Nephron progenitor cell (in vitro differentiated cells): ENCODE data around the gene GNAI3.
A peak's percentile ranks its signal among the peaks of the same experiment; 100 is the strongest.

Experiments
- DNase-seq: peaks from one replicate; pipeline ENCODE4 v3.0.0; 2021
- H3K27ac Mint-ChIP-seq: 2 replicates; pipeline ENCODE4 v1.8.0; 2021; ENCODE audit warnings: mild to moderate bottlenecking, moderate library complexity, mixed read lengths
- H3K27me3 Mint-ChIP-seq: 2 replicates; pipeline ENCODE4 v1.8.0; 2021; ENCODE audit warnings: mild to moderate bottlenecking, low read depth, mixed read lengths; ENCODE audit not compliant: poor library complexity
- H3K36me3 Mint-ChIP-seq: 2 replicates; pipeline ENCODE4 v1.8.0; 2021; ENCODE audit warnings: low read depth, mixed read lengths
- H3K4me1 Mint-ChIP-seq: 2 replicates; pipeline ENCODE4 v1.8.0; 2021; ENCODE audit warnings: mixed read lengths
- H3K4me3 Mint-ChIP-seq: 2 replicates; pipeline ENCODE4 v1.8.0; 2021; ENCODE audit warnings: mild to moderate bottlenecking, moderate library complexity, mixed read lengths
- H3K9me3 Mint-ChIP-seq: 2 replicates; pipeline ENCODE4 v1.8.0; 2021; ENCODE audit warnings: mild to moderate bottlenecking, moderate library complexity, mixed read lengths
- CTCF ChIP-seq: fragments of 200-600 bp; sonication (generic); IDR thresholded peaks from 2 replicates; pipeline ENCODE4 v1.5.0; 2021; ENCODE audit warnings: antibody characterized with exemption

The GNAI3 gene

DNA sequence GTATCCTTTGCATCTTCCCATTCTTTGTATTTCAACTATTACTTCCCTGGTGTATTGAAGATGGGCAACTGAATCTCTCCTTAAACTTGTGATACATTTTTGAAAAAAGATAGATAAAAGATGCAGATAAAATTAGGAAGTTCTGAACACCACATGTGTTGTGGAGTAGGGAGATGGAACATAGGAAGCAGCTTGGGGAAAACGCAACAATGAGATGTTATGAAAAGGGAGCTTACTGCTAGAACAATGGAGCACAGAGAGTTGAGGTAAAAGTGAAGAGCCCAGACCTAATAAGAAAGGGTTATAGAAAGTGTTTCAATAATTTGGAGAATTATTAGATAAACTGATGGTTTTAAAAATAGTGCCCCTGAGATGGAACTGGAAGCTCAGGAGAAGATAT is 20.9 kb downstream of the GNAI3 start:
- Mint-ChIP-seq H3K27me3 (peaks cover 2% of the 10 kb centered on the region), H3K36me3 (no peaks in the 10 kb centered on the region), H3K27ac (no peak overlapping the region), H3K9me3 (no peaks in the 10 kb centered on the region), H3K4me1 (peaks cover 3% of the 10 kb centered on the region), H3K4me3 (no peak overlapping the region)
- DNase-seq = no peak
- TF ChIP-seq CTCF = no peak

DNA sequence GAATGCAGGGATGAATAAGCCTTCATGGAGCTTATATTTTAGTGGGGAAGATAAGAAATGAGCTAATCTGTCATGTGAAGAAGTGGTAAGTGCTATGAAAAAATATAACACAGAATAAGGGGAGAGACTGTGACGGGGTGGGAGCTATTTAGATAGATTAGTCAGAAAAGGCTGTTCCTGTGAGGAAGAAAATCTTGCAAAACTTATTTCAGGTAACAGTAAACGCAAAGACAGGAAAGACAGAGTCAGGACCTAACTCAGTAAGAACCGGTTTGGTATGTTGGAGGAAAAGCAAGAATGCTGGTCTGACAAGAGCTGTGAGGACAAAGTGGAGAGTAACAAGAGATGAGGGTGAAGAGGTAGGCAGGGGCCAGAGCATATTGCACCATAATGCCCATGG is 22.0 kb downstream of the GNAI3 start:
- H3K4me1 Mint-ChIP-seq = no peaks in the 10 kb centered on the region
- H3K4me3 Mint-ChIP-seq = no peak overlapping the region
- no peaks in the 10 kb centered on the region for H3K9me3 Mint-ChIP-seq
- peaks cover 2% of the 10 kb centered on the region for H3K27me3 Mint-ChIP-seq
- TF ChIP-seq CTCF = no peak
- H3K27ac Mint-ChIP-seq = no peak overlapping the region
- peaks cover 10% of the 10 kb centered on the region for H3K36me3 Mint-ChIP-seq
- no peak for DNase-seq

GRCh38 chr1:109573785-109574184 is 25.4 kb downstream of the GNAI3 start:
- Mint-ChIP-seq H3K4me1 (no peaks in the 10 kb centered on the region), H3K36me3 (peaks cover 35% of the 10 kb centered on the region), H3K4me3 (no peak overlapping the region), H3K27ac (no peak overlapping the region), H3K9me3 (no peaks in the 10 kb centered on the region), H3K27me3 (no peaks in the 10 kb centered on the region)
- no peak for TF ChIP-seq CTCF
- no peak for DNase-seq

- H3K4me1 Mint-ChIP-seq = no peaks in the 10 kb centered on the region
- no peak for TF ChIP-seq CTCF
- no peaks in the 10 kb centered on the region for H3K9me3 Mint-ChIP-seq
- H3K27me3 Mint-ChIP-seq = no peaks in the 10 kb centered on the region
- no peak overlapping the region for H3K4me3 Mint-ChIP-seq
- peak overlapping the region; percentile 7 for H3K27ac Mint-ChIP-seq
- no peak for DNase-seq
- peaks cover 70% of the 10 kb centered on the region for H3K36me3 Mint-ChIP-seq
Observed at GRCh38 chr1:109578947-109579443, 30.6 kb downstream of the GNAI3 start.

GRCh38 chr1:109579491-109579890 is 31.1 kb downstream of the GNAI3 start:
- H3K9me3 Mint-ChIP-seq = no peaks in the 10 kb centered on the region
- H3K36me3 Mint-ChIP-seq = peaks cover 72% of the 10 kb centered on the region
- no peak for TF ChIP-seq CTCF
- no peaks in the 10 kb centered on the region for H3K4me1 Mint-ChIP-seq
- H3K27ac Mint-ChIP-seq = no peak overlapping the region
- no peak overlapping the region for H3K4me3 Mint-ChIP-seq
- DNase-seq = no peak
- no peaks in the 10 kb centered on the region for H3K27me3 Mint-ChIP-seq

GRCh38 chr1:109582021-109582420 is 33.6 kb downstream of the GNAI3 start:
- no peak for DNase-seq
- H3K27me3 Mint-ChIP-seq = no peaks in the 10 kb centered on the region
- TF ChIP-seq CTCF = no peak
- H3K4me3 Mint-ChIP-seq = no peak overlapping the region
- no peaks in the 10 kb centered on the region for H3K4me1 Mint-ChIP-seq
- H3K27ac Mint-ChIP-seq = no peak overlapping the region
- peaks cover 69% of the 10 kb centered on the region for H3K36me3 Mint-ChIP-seq
- H3K9me3 Mint-ChIP-seq = no peaks in the 10 kb centered on the region
